Cortex of kidney (tissue), 1 donor: Measurements from ENCODE around the gene CERT1.
A peak's percentile ranks its signal among the peaks of the same experiment; 100 is the strongest.
"Not testable (repeated sequence)": the region's sequence is repeated elsewhere in the genome, so short reads cannot be mapped to it uniquely, and the experiment has no call there.

Experiments
- DNase-seq: peaks from one replicate; lab custom pipeline; 2025; lab: John Stamatoyannopoulos, UW

CERT1 gene

GRCh38 chr5:75342836-75343235 lies 168.6 kb downstream of the CERT1 start:
- no peak for DNase-seq

- DNase-seq: no peak
Measured at GRCh38 chr5:75341934-75342333, 169.5 kb downstream of the CERT1 start.

GRCh38 chr5:75340714-75341478 lies 170.5 kb downstream of the CERT1 start:
- DNase-seq: no peak

GRCh38 chr5:75338408-75338807 lies 173.0 kb downstream of the CERT1 start:
- DNase-seq: no peak

- no peak for DNase-seq
Measured at GRCh38 chr5:75337366-75338021, 173.9 kb downstream of the CERT1 start.

GRCh38 chr5:75336615-75337336 lies 174.7 kb downstream of the CERT1 start, which contains the start of gene HMGCR:
TSS of gene HMGCR (plus strand) at chr5:75337220. CDS start at chr5:75342606, 5,386 bp downstream.
- peak; percentile 53 for DNase-seq

GRCh38 chr5:75335952-75336614 lies 175.3 kb downstream of the CERT1 start:
- DNase-seq: no peak

- DNase-seq: no peak
Measured at GRCh38 chr5:75335486-75335885, 175.9 kb downstream of the CERT1 start.

- DNase-seq: not testable (repeated sequence)
Measured at GRCh38 chr5:75334413-75334812, 177.0 kb downstream of the CERT1 start.

- not testable (repeated sequence) for DNase-seq
Measured at GRCh38 chr5:75333759-75334158, 177.7 kb downstream of the CERT1 start.

GRCh38 chr5:75331095-75332090 lies 180.0 kb downstream of the CERT1 start:
- no peak for DNase-seq

GRCh38 chr5:75330404-75330803 lies 181.0 kb downstream of the CERT1 start:
- no peak for DNase-seq
